Measurements from ENCODE around the gene LYST. TPM values are rescaled to one million over a fixed set of nuclear protein-coding genes. Genes with fewer than 3 reads are reported as not detected.

Gene LYST
- polyA plus RNA-seq, 1 donor from 2014 or later: 23.4 TPM

GRCh38 chr1:235697508-235697907, 169.2 kb downstream of the LYST start:
- no peak overlapping the region for H3K27ac ChIP-seq (ENCODE audit: low read length)
- no peaks in the 10 kb centered on the region for H3K9me2 ChIP-seq (ENCODE audit: insufficient read depth, low read length)
- H3F3A ChIP-seq (ENCODE audit: insufficient read depth, low read length, poor library complexity, severe bottlenecking): no peaks in the 10 kb centered on the region
- H3K79me2 ChIP-seq (replicated peaks; ENCODE audit: insufficient read depth, low read length): no peaks in the 10 kb centered on the region
- no peaks in the 10 kb centered on the region for H4K20me1 ChIP-seq (ENCODE audit: insufficient read depth)
- no peak overlapping the region for H3K4me3 ChIP-seq (ENCODE audit: low read length)
- peaks cover 11% of the 10 kb centered on the region for H3K36me3 ChIP-seq (ENCODE audit: insufficient read depth, low read length)
- no peak overlapping the region for H3K9ac ChIP-seq (ENCODE audit: low read length)
- H3K4me2 ChIP-seq (ENCODE audit: low read length): no peak overlapping the region
- no peaks in the 10 kb centered on the region for H3K27me3 ChIP-seq (ENCODE audit: insufficient read depth, low read depth, low read length)
- no peaks in the 10 kb centered on the region for H3K9me3 ChIP-seq (ENCODE audit: low read length)
- TF ChIP-seq EP300 (conservative IDR thresholded peaks at IDR 0.05; ENCODE audit: poor library complexity, severe bottlenecking) (no peak), EZH2 (IDR thresholded peaks at IDR 0.05; ENCODE audit: borderline replicate concordance, insufficient read depth, low read length, poor library complexity, severe bottlenecking) (no peak), CTCF (IDR thresholded peaks at IDR 0.05; ENCODE audit: poor library complexity, severe bottlenecking) (no peak), MXI1 (conservative IDR thresholded peaks at IDR 0.05; ENCODE audit: poor library complexity, severe bottlenecking) (no peak), SMC3 (conservative IDR thresholded peaks at IDR 0.05; ENCODE audit: poor library complexity) (no peak), REST (IDR thresholded peaks at IDR 0.05; ENCODE audit: borderline replicate concordance) (no peak), RAD21 (conservative IDR thresholded peaks at IDR 0.05) (no peak), TAF1 (IDR thresholded peaks at IDR 0.05; ENCODE audit: low read depth) (no peak)
- no peak overlapping the region for H2AFZ ChIP-seq (ENCODE audit: low read depth, low read length)

GRCh38 chr1:235689356-235689755, 177.3 kb downstream of the LYST start:
- no peaks in the 10 kb centered on the region for H3K27me3 ChIP-seq (ENCODE audit: insufficient read depth, low read depth, low read length)
- no peaks in the 10 kb centered on the region for H3F3A ChIP-seq (ENCODE audit: insufficient read depth, low read length, poor library complexity, severe bottlenecking)
- no peaks in the 10 kb centered on the region for H3K36me3 ChIP-seq (ENCODE audit: insufficient read depth, low read length)
- no peaks in the 10 kb centered on the region for H3K9me3 ChIP-seq (ENCODE audit: low read length)
- H3K9me2 ChIP-seq (ENCODE audit: insufficient read depth, low read length): no peaks in the 10 kb centered on the region
- TF ChIP-seq TAF1 (IDR thresholded peaks at IDR 0.05; ENCODE audit: low read depth) (no peak), RAD21 (conservative IDR thresholded peaks at IDR 0.05) (no peak), CTCF (IDR thresholded peaks at IDR 0.05; ENCODE audit: poor library complexity, severe bottlenecking) (no peak), POLR2AphosphoS5 (IDR thresholded peaks at IDR 0.05) (no peak), REST (IDR thresholded peaks at IDR 0.05; ENCODE audit: borderline replicate concordance) (no peak), EZH2 (IDR thresholded peaks at IDR 0.05; ENCODE audit: borderline replicate concordance, insufficient read depth, low read length, poor library complexity, severe bottlenecking) (no peak), EP300 (conservative IDR thresholded peaks at IDR 0.05; ENCODE audit: poor library complexity, severe bottlenecking) (no peak), SMC3 (conservative IDR thresholded peaks at IDR 0.05; ENCODE audit: poor library complexity) (no peak), MXI1 (conservative IDR thresholded peaks at IDR 0.05; ENCODE audit: poor library complexity, severe bottlenecking) (no peak)
- H3K4me2 ChIP-seq (ENCODE audit: low read length): no peak overlapping the region
- no peaks in the 10 kb centered on the region for H4K20me1 ChIP-seq (ENCODE audit: insufficient read depth)
- H3K79me2 ChIP-seq (replicated peaks; ENCODE audit: insufficient read depth, low read length): no peaks in the 10 kb centered on the region
- H3K27ac ChIP-seq (ENCODE audit: low read length): no peak overlapping the region
- H2AFZ ChIP-seq (ENCODE audit: low read depth, low read length): no peak overlapping the region
- H3K9ac ChIP-seq (ENCODE audit: low read length): no peak overlapping the region
- no peak overlapping the region for H3K4me3 ChIP-seq (ENCODE audit: low read length)

Data from neural cell (in vitro differentiated cells).